HG03095 (cell line): ENCODE results near the gene GPS2.
A peak's percentile ranks its signal among the peaks of the same experiment; 100 is the strongest.

ENCODE experiments used
- ATAC-seq: cut with Tn5 transposase; IDR thresholded peaks from one replicate; pipeline ENCODE4 v1.9.1; 2021; ENCODE audit warnings: moderate library complexity; ENCODE audit not compliant: unreplicated experiment

GPS2 gene

GRCh38 chr17:7318121-7318860 is 3.1 kb upstream of the GPS2 start:
- no peak for ATAC-seq

- ATAC-seq = no peak
Observed at GRCh38 chr17:7317161-7317803, 2.1 kb upstream of the GPS2 start.

GRCh38 chr17:7315570-7316235 is 543 bp upstream of the GPS2 start:
- ATAC-seq = no peak

GRCh38 chr17:7313890-7314718 is 1.1 kb downstream of the GPS2 start:
- no peak for ATAC-seq

- no peak for ATAC-seq
Observed at GRCh38 chr17:7313088-7313889, 1.9 kb downstream of the GPS2 start.

- no peak for ATAC-seq
Observed at GRCh38 chr17:7312432-7313087, 2.6 kb downstream of the GPS2 start.

- no peak for ATAC-seq
Observed at GRCh38 chr17:7311110-7311705, 4.0 kb downstream of the GPS2 start.

GRCh38 chr17:7309628-7310027 is 5.5 kb downstream of the GPS2 start:
- ATAC-seq = no peak

- ATAC-seq = no peak
Observed at GRCh38 chr17:7308625-7309433, 6.3 kb downstream of the GPS2 start.

GRCh38 chr17:7307686-7308624 is 7.2 kb downstream of the GPS2 start:
- ATAC-seq = no peak

- peak; percentile 51 for ATAC-seq
Observed at GRCh38 chr17:7306911-7307685, 8.1 kb downstream of the GPS2 start, which contains the start of gene EIF5A. TSS of gene EIF5A (plus strand) at chr17:7307628. CDS start at chr17:7309636, 2,008 bp downstream.

GRCh38 chr17:7304179-7304578 is 11.0 kb downstream of the GPS2 start:
- ATAC-seq = no peak

- ATAC-seq = no peak
Observed at GRCh38 chr17:7296189-7296861, 18.8 kb downstream of the GPS2 start.

GRCh38 chr17:7295230-7296180 is 19.7 kb downstream of the GPS2 start:
- ATAC-seq = no peak

- ATAC-seq = no peak
Observed at GRCh38 chr17:7294614-7295153, 20.5 kb downstream of the GPS2 start, which contains the start of gene YBX2. TSS of gene YBX2 (minus strand) at chr17:7294639. CDS start at chr17:7294500, 139 bp downstream.
